ENCODE measurements around the gene CACNA1D. TPM values are rescaled to one million over a fixed set of nuclear protein-coding genes. Genes with fewer than 3 reads are reported as not detected.

Gene CACNA1D
- total RNA-seq, 4 donors from 2014 or later, result 5.7 to 38.2 (median 20.0) TPM

DNA sequence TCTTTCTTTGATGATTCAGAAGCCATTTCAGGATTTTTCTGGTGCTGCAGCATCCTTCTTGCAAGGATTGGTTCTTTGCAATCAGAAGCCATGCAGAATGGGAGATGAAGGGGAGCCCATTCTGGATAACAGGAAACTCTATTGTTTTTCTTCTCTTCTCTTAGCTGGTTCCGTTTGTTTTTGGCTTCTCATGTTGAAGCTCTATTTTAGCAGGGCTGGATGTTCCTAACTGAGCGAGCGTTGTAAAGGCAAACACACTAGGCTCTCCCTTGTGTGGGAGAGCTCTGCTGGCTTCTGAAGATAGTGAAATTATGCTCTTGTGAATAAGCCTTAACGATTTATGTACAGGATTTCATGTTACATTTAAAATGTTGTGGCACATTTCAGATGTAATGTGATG is 8.3 kb downstream of the CACNA1D start:
- no peak overlapping the region for H3K4me3 ChIP-seq
- no peak for DNase-seq (ENCODE audit: low spot score in 2 of 2)
- WGBS, 2 donors, result 38 to 42% methylated on average over 4 of the region's 4 CpGs
- peaks cover 0 to 19% (median 5%) of the 10 kb centered on the region in 4 donors for H3K4me1 ChIP-seq
- no peaks in the 10 kb centered on the region for H3K9me3 ChIP-seq
- no peaks in the 10 kb centered on the region for H3K36me3 ChIP-seq
- no peaks in the 10 kb centered on the region for H3K27me3 ChIP-seq
- TF ChIP-seq POLR2A (IDR thresholded peaks at IDR 0.05) (no peak), EP300 (IDR thresholded peaks at IDR 0.05) (no peak)
- TF ChIP-seq, protein P1, sequence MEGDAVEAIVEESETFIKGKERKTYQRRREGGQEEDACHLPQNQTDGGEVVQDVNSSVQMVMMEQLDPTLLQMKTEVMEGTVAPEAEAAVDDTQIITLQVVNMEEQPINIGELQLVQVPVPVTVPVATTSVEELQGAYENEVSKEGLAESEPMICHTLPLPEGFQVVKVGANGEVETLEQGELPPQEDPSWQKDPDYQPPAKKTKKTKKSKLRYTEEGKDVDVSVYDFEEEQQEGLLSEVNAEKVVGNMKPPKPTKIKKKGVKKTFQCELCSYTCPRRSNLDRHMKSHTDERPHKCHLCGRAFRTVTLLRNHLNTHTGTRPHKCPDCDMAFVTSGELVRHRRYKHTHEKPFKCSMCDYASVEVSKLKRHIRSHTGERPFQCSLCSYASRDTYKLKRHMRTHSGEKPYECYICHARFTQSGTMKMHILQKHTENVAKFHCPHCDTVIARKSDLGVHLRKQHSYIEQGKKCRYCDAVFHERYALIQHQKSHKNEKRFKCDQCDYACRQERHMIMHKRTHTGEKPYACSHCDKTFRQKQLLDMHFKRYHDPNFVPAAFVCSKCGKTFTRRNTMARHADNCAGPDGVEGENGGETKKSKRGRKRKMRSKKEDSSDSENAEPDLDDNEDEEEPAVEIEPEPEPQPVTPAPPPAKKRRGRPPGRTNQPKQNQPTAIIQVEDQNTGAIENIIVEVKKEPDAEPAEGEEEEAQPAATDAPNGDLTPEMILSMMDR (IDR thresholded peaks at IDR 0.05), result no peak
- no peak overlapping the region for H3K27ac ChIP-seq

DNA sequence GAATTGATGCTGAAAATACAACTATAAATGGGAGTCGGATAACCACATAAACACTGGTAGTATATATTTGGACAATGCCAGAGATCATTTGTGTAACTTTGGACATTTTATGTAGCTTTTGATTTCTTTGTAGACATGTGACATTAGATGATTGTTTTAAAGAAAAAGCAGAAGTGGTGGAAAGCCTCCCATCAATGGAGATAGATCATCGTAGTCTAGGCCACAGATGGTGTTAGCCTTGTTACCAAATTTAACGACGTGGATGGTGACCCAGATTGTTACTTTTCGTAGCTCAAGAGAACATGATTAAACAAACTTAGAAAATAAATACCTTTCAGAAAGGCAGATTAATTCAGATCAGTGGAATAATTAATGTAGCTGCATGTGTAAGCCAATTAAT is 8.8 kb downstream of the CACNA1D start:
- DNase-seq (ENCODE audit: low spot score in 2 of 2), result no peak
- no peak for TF ChIP-seq EP300 (IDR thresholded peaks at IDR 0.05)
- TF ChIP-seq, protein P1 (IDR thresholded peaks at IDR 0.05), result no peak
- TF ChIP-seq POLR2A (IDR thresholded peaks at IDR 0.05), result no peak
- Histone ChIP-seq H3K9me3 (no peaks in the 10 kb centered on the region), H3K27ac (no peak overlapping the region), H3K36me3 (no peaks in the 10 kb centered on the region), H3K4me3 (no peak overlapping the region), H3K4me1 (peaks cover 0 to 14% (median 5%) of the 10 kb centered on the region in 4 donors), H3K27me3 (no peaks in the 10 kb centered on the region)
- 63 to 80% methylated on average over 5 of the region's 5 CpGs for WGBS, 2 donors

DNA sequence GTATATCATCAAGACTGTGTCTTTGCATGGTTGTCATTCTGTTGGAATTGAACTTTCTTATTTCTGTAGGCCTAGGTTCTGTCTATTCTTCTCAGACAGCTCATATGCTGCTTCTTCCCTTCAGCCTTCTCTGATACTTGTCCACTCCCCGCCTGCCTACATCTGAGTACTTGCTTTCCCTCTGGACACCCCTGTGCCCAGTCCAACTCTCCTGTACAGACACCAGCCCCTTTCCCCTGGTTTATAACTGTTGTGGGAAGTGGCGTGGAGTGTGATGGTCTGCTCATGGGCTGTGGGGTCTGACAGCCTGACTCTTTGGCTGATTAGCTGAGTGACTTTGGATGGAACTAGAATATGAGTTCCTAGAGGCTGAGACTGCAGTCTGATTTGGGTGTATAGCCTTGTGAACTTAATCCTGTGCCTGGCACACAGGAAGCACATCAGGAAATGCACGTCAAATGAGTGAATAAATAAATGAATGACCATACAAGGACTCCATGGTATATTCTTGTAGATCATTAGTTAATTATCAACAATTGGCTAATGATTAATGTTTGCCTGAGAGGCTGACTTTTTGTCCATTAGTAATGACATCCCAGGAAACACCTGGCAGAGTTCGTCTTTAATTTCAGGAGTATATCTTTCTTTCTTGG is 11.8 kb downstream of the CACNA1D start:
- TF ChIP-seq EP300 (IDR thresholded peaks at IDR 0.05) (no peak), POLR2A (IDR thresholded peaks at IDR 0.05) (no peak)
- TF ChIP-seq, protein P1 (IDR thresholded peaks at IDR 0.05), result no peak
- WGBS, 2 donors, result 84 to 87% methylated on average over 4 of the region's 4 CpGs

DNA sequence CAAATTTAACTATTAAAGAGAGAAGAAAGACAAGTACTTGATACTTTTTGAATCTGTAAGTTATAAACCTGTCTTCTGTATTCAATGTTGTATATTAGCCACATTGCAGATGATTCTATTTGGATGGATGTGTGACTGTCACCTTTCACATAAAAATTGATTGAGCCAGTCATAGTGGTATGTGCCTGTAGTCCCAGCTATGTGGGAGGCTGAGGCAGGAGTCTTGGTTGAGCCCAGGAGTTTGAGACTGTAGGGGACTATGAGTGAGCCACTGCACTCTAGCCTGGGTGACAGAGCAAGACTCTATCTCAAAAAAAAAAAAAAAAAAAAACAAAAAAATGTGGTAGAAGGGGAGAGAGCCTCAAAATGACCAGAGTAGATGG is 12.3 kb downstream of the CACNA1D start:
- DNase-seq (ENCODE audit: low spot score in 2 of 2), result no peak
- Histone ChIP-seq H3K4me1 (peaks cover 0 to 5% (median 0%) of the 10 kb centered on the region in 4 donors), H3K27ac (no peak overlapping the region), H3K4me3 (no peak overlapping the region), H3K27me3 (no peaks in the 10 kb centered on the region), H3K36me3 (no peaks in the 10 kb centered on the region), H3K9me3 (no peaks in the 10 kb centered on the region)
- TF ChIP-seq, protein P1 (IDR thresholded peaks at IDR 0.05), result no peak
- no peak for TF ChIP-seq POLR2A (IDR thresholded peaks at IDR 0.05)
- TF ChIP-seq EP300 (IDR thresholded peaks at IDR 0.05), result no peak

More for the DNA sequence above, 11.8 kb downstream of the CACNA1D start:
- Histone ChIP-seq H3K4me1 (peaks cover 0 to 5% (median under 1%) of the 10 kb centered on the region in 4 donors), H3K27me3 (no peaks in the 10 kb centered on the region), H3K27ac (no peak overlapping the region), H3K36me3 (no peaks in the 10 kb centered on the region), H3K9me3 (no peaks in the 10 kb centered on the region), H3K4me3 (no peak overlapping the region)
- DNase-seq (ENCODE audit: low spot score in 2 of 2), result no peak

DNA sequence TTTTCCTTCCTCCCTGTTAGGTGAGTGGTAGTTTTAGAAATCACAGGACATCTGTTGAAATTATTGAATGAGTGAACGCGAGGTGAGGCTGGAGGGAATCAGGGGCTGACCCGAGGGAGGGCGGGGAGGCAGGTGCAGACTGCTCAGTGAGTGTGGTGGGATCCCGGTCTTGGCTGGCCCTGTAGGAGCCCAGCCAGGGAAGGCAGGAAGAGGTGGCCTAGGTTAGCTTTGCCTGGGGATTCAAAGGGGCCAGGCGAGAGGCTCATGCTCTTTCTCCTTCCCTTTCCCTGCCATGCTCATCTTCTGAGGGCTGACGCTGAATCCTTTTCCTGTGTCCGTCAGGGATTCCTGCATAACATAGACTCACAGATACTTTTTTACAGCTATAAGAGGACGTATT is 15.1 kb downstream of the CACNA1D start:
- 72 to 76% methylated on average over 9 of the region's 9 CpGs for WGBS, 2 donors

More for the DNA sequence above, 15.1 kb downstream of the CACNA1D start:
- no peak for TF ChIP-seq EP300 (IDR thresholded peaks at IDR 0.05)
- no peak for TF ChIP-seq POLR2A (IDR thresholded peaks at IDR 0.05)
- TF ChIP-seq, protein P1 (IDR thresholded peaks at IDR 0.05), result no peak
- no peak for DNase-seq (ENCODE audit: low spot score in 2 of 2)
- Histone ChIP-seq H3K4me3 (no peak overlapping the region), H3K27me3 (no peaks in the 10 kb centered on the region), H3K36me3 (no peaks in the 10 kb centered on the region), H3K27ac (no peak overlapping the region), H3K9me3 (no peaks in the 10 kb centered on the region), H3K4me1 (no peaks in the 10 kb centered on the region)
